GM21723 (cell line): ENCODE results near the gene PCNX2.

Experiments
- ATAC-seq: cut with Tn5 transposase; IDR thresholded peaks from one replicate; pipeline ENCODE4 v1.9.1; 2021; ENCODE audit warnings: mild to moderate bottlenecking, moderate library complexity; ENCODE audit not compliant: unreplicated experiment

Gene PCNX2

GRCh38 chr1:232949636-232950196 is 345.8 kb downstream of the PCNX2 start:
- ATAC-seq = no peak

GRCh38 chr1:232944347-232944746 is 351.2 kb downstream of the PCNX2 start:
- no peak for ATAC-seq

GRCh38 chr1:232943679-232944252 is 351.8 kb downstream of the PCNX2 start:
- peak; percentile 56 for ATAC-seq

GRCh38 chr1:232942413-232943294 is 352.9 kb downstream of the PCNX2 start:
- no peak for ATAC-seq

GRCh38 chr1:232940262-232940661 is 355.3 kb downstream of the PCNX2 start:
- ATAC-seq = no peak

GRCh38 chr1:232939748-232940147 is 355.8 kb downstream of the PCNX2 start:
- no peak for ATAC-seq

GRCh38 chr1:232938926-232939325 is 356.6 kb downstream of the PCNX2 start:
- no peak for ATAC-seq

- no peak for ATAC-seq
Observed at GRCh38 chr1:232937741-232938375, 357.7 kb downstream of the PCNX2 start.

GRCh38 chr1:232936941-232937340 is 358.6 kb downstream of the PCNX2 start:
- no peak for ATAC-seq
